Caco-2 (cell line): ENCODE measurements around the gene CACNA2D4. TPM values are rescaled to one million over a fixed set of nuclear protein-coding genes. Genes with fewer than 3 reads are reported as not detected.

Experiments used
- BruUV-seq: library from RNA; stranded (reverse); fragments of 400-500 nt; replicated peaks from 2 replicates; lab custom pipeline; 2021; lab: Mats Ljungman, UMichigan
- CTCF ChIA-PET: fragments of 300-600 bp; sonication (Branson Sonifier 250); formaldehyde crosslinking; loops from one replicate; lab custom pipeline; 2022; ENCODE audit warnings: antibody characterized with exemption; lab: Charles Lee
- POLR2A ChIA-PET: fragments of 300-600 bp; sonication (Branson Sonifier 250); formaldehyde crosslinking; loops from one replicate; lab custom pipeline; 2022; ENCODE audit warnings: antibody characterized with exemption; lab: Charles Lee
- DNase-seq, 2 experiments: peaks; one replicate each; pipeline versions ENCODE4 v3.0.0 to v3.0.0-alpha.2; 2020 to 2022
- H3K27me3 ChIP-seq: replicated peaks from 2 replicates; pipeline ENCODE4 v1.6.0; 2011; ENCODE audit warnings: low read length; ENCODE audit not compliant: control insufficient read depth, insufficient read depth
- H3K36me3 ChIP-seq: 2 replicates; pipeline ENCODE4 v1.5.1; 2011; ENCODE audit warnings: low read length; ENCODE audit not compliant: control insufficient read depth, insufficient read depth
- H3K4me1 ChIP-seq: fragments of 250-450 bp; sonication (Bioruptor Pico); 2 replicates; pipeline ENCODE4 v1.5.1; 2020; ENCODE audit warnings: mild to moderate bottlenecking
- H3K4me3 ChIP-seq: 2 replicates; pipeline ENCODE4 v1.5.1; 2011; ENCODE audit warnings: low read depth, mild to moderate bottlenecking, control low read depth, low read length
- H3K9me3 ChIP-seq: fragments of 250-450 bp; sonication (Bioruptor Pico); 2 replicates; pipeline ENCODE4 v1.5.1; 2020; ENCODE audit warnings: mild to moderate bottlenecking, moderate library complexity
- H3K27ac Mint-ChIP-seq: one replicate; pipeline ENCODE4 v1.8.0; 2022; ENCODE audit warnings: mixed read lengths; ENCODE audit not compliant: unreplicated experiment
- H3K27me3 Mint-ChIP-seq: one replicate; pipeline ENCODE4 v1.8.0; 2022; ENCODE audit warnings: mixed read lengths; ENCODE audit not compliant: insufficient read depth, unreplicated experiment
- H3K36me3 Mint-ChIP-seq: one replicate; pipeline ENCODE4 v1.8.0; 2022; ENCODE audit warnings: mild to moderate bottlenecking, mixed read lengths; ENCODE audit not compliant: insufficient read depth, unreplicated experiment
- H3K4me1 Mint-ChIP-seq: one replicate; pipeline ENCODE4 v1.8.0; 2022; ENCODE audit warnings: low read depth, mixed read lengths; ENCODE audit not compliant: unreplicated experiment
- H3K4me3 Mint-ChIP-seq: one replicate; pipeline ENCODE4 v1.8.0; 2022; ENCODE audit warnings: mild to moderate bottlenecking, moderate library complexity, mixed read lengths; ENCODE audit not compliant: unreplicated experiment
- H3K9me3 Mint-ChIP-seq: one replicate; pipeline ENCODE4 v1.8.0; 2022; ENCODE audit warnings: mixed read lengths; ENCODE audit not compliant: unreplicated experiment
- CTCF ChIP-seq, 2 experiments: fragments of 200-600 bp in 1 of 2; IDR thresholded peaks; 1 replicate in 1 of 2; 2 replicates in 1 of 2; pipeline versions ENCODE4 v1.5.1 to v1.8.0; 2011 to 2022; ENCODE audit warnings: antibody characterized with exemption in 1 of 2, control low read depth in 1 of 2, inconsistent platforms in 1 of 2, low read depth in 1 of 2, low read length in 1 of 2, mild to moderate bottlenecking in 1 of 2, moderate library complexity in 1 of 2; ENCODE audit not compliant: insufficient read depth in 1 of 2, severe bottlenecking in 1 of 2, unreplicated experiment in 1 of 2
- intact Hi-C: fragments of 100-400 bp; cut with micrococcal nuclease; formaldehyde crosslinking; loops from one replicate; pipeline ENCODE4 v1.10.0; 2022; ENCODE audit not compliant: unreplicated experiment
- total RNA-seq: library from RNA; stranded (reverse); gene quantifications from 2 replicates; pipeline ENCODE4 v1.2.3, GENCODE V29; 2022

CACNA2D4 gene
- total RNA-seq, 1 experiment from 2014 or later = 2.2 TPM

DNA sequence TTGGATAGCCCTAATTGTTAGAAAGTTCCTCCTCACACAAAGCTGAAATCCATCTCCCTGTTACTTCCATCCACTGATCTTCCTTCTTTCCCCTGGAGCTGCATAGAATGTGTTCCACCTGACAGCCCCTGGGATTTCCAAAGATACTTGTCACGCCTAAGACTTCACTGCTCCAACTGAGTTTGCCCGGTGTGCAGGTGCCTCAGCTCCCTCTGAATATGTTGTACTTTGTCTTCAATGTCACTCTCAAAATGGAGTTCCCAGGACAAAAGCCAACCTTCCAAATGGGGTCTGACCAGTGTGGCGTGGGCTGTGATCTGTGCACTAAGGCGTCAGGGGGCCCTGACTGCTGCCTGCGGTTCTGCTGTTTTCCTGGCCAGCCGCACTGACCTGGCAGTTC, 42.8 kb downstream of the CACNA2D4 start:
- Histone ChIP-seq H3K9me3 (no peaks in the 10 kb centered on the region), H3K27me3 (peaks cover 1% of the 10 kb centered on the region; the same call in 1 of the 2 replicates), H3K4me3 (no peak overlapping the region), H3K36me3 (no peaks in the 10 kb centered on the region), H3K4me1 (no peaks in the 10 kb centered on the region)
- TF ChIP-seq CTCF (IDR thresholded peaks at IDR 0.05; ENCODE audit: insufficient read depth in 1 of 2, low read depth in 1 of 2, low read length in 1 of 2, severe bottlenecking in 1 of 2, unreplicated experiment in 1 of 2) = no peak
- intact Hi-C loops = no loop called here
- no peak for DNase-seq
- Mint-ChIP-seq H3K27me3 (peaks cover 12% of the 10 kb centered on the region), H3K4me1 (no peaks in the 10 kb centered on the region), H3K9me3 (no peaks in the 10 kb centered on the region), H3K4me3 (no peak overlapping the region), H3K27ac (no peak overlapping the region), H3K36me3 (no peaks in the 10 kb centered on the region)
- POLR2A ChIA-PET = no interaction called here
- BruUV-seq = no TSS peak
- CTCF ChIA-PET = no interaction called here

DNA sequence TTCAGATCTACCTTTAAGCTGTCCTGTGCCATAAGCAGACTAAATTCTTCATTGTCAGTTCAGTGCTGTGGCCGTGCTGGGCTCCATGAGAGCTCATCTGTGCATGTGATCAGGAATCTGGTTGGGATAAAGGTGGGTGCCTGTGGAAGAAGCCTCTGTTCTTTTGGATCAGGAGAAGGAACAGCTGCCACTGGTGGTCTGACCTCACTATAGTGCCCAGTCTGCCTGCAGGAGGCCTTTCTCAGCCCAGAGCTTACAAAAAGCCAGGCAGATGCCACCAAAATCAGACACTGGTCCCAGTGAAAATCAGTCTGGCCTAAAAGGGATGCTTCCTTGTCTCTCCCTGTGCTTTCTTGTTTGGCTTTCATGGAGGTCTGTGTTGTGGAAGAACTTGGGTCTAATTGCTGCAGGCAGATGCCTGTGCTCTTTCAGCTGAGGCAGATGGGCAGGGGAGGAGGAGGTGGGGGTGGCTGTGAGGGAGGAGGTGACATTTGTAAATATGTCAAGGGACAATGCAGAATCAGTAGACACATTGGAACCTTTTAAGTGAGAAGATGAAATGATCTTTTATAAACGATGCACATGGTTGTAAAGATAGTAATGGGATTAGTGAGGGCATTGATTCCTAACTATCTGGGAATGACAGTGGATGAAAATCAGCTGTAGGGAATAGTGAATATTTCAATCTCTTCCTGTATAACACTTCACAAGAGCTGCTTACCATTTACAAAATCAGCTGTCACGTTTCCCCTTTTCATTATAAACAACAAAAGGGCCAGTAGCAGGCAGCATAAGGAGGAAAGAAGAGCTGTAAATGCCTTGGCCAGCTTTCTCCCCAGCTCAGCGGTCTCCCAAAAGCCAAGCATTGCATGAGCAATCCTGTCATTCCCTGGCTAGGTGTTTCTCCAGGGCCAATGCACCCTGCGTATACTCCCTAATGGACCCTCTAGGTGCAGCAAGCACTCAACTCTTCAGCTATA, 44.6 kb downstream of the CACNA2D4 start:
- Mint-ChIP-seq H3K9me3 (no peaks in the 10 kb centered on the region), H3K4me1 (no peaks in the 10 kb centered on the region), H3K27me3 (peaks cover 17% of the 10 kb centered on the region), H3K27ac (no peak overlapping the region), H3K36me3 (no peaks in the 10 kb centered on the region), H3K4me3 (no peak overlapping the region)
- CTCF ChIA-PET = no interaction called here
- no peaks in the 10 kb centered on the region for H3K36me3 ChIP-seq
- no peaks in the 10 kb centered on the region for H3K9me3 ChIP-seq
- H3K4me3 ChIP-seq = no peak overlapping the region
- TF ChIP-seq CTCF (IDR thresholded peaks at IDR 0.05; ENCODE audit: insufficient read depth in 1 of 2, low read depth in 1 of 2, low read length in 1 of 2, severe bottlenecking in 1 of 2, unreplicated experiment in 1 of 2) = no peak
- H3K4me1 ChIP-seq = no peaks in the 10 kb centered on the region
- H3K27me3 ChIP-seq = peaks cover 1% of the 10 kb centered on the region; the same call in 1 of the 2 replicates
- POLR2A ChIA-PET = no interaction called here
- BruUV-seq = no TSS peak
- intact Hi-C loops = no loop called here
- DNase-seq = peak in 1 of 2 experiments; percentile 18

- TF ChIP-seq CTCF (IDR thresholded peaks at IDR 0.05; ENCODE audit: insufficient read depth in 1 of 2, low read depth in 1 of 2, low read length in 1 of 2, severe bottlenecking in 1 of 2, unreplicated experiment in 1 of 2) = no peak
- POLR2A ChIA-PET = no interaction called here
- BruUV-seq = no TSS peak
Observed at GRCh38 chr12:1872448-1872847, 46.0 kb downstream of the CACNA2D4 start.

More at GRCh38 chr12:1872448-1872847, 46.0 kb downstream of the CACNA2D4 start:
- H3K36me3 ChIP-seq = no peaks in the 10 kb centered on the region
- H3K36me3 Mint-ChIP-seq = no peaks in the 10 kb centered on the region
- peaks cover 1% of the 10 kb centered on the region; the same call in 1 of the 2 replicates for H3K27me3 ChIP-seq
- intact Hi-C loops = no loop called here
- H3K9me3 ChIP-seq = no peaks in the 10 kb centered on the region
- no peak overlapping the region for H3K27ac Mint-ChIP-seq
- CTCF ChIA-PET = no interaction called here
- peaks cover 17% of the 10 kb centered on the region for H3K27me3 Mint-ChIP-seq
- H3K9me3 Mint-ChIP-seq = no peaks in the 10 kb centered on the region
- peak in 1 of 2 experiments; percentile 22 for DNase-seq
- no peaks in the 10 kb centered on the region for H3K4me1 Mint-ChIP-seq
- H3K4me3 Mint-ChIP-seq = no peak overlapping the region
- no peak overlapping the region for H3K4me3 ChIP-seq
- H3K4me1 ChIP-seq = no peaks in the 10 kb centered on the region
